NCI-H146 treated with DMSO at 0.1 percent for 48 hours (cell line): Measurements from ENCODE around the gene TCTA.
A peak's percentile ranks its signal among the peaks of the same experiment; 100 is the strongest.
"Not testable (repeated sequence)": the region's sequence is repeated elsewhere in the genome, so short reads cannot be mapped to it uniquely, and the experiment has no call there.

Experiments
- DNase-seq: peaks from one replicate; lab custom pipeline; 2025; ENCODE audit not compliant: unreplicated experiment; lab: John Stamatoyannopoulos, UW

The TCTA gene

GRCh38 chr3:49411968-49412631 is at the start of gene TCTA, which contains the start of gene RHOA:
TCTA (plus strand) TSS chr3:49412423; CDS start chr3:49412427, 4 bp downstream.
RHOA (minus strand) TSS chr3:49411976; CDS start chr3:49375589, 36,387 bp downstream.
- peak; percentile 96 for DNase-seq

- DNase-seq: no peak
Observed at GRCh38 chr3:49362561-49362960, 49.7 kb upstream of the TCTA start.

- DNase-seq: no peak
Observed at GRCh38 chr3:49370585-49371290, 41.5 kb upstream of the TCTA start.

GRCh38 chr3:49371946-49372345 is 40.3 kb upstream of the TCTA start:
- DNase-seq: no peak

DNA sequence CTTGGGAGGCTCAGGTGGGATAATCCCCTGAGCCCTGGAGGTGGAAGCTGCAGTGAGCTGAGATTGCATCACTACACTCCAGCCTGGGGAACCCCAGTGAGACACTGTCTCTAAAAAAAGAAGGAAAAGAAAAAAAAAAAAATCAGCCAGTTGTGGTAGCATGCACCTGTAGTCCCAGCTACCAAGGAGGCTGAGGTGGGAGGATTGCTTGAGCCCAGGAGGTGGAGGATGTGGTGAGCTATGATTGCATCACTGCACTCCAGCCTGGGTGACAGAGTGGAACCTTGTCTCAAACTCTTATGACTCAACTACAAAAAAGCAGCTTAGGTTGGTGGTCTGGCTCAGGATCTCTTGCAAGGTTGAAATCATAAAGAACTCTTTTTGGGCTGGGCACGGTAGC is 34.7 kb upstream of the TCTA start:
- DNase-seq: no peak

GRCh38 chr3:49378249-49378895 is 33.9 kb upstream of the TCTA start:
- DNase-seq: no peak

- DNase-seq: no peak
Observed at GRCh38 chr3:49383387-49383786, 28.8 kb upstream of the TCTA start.

DNA sequence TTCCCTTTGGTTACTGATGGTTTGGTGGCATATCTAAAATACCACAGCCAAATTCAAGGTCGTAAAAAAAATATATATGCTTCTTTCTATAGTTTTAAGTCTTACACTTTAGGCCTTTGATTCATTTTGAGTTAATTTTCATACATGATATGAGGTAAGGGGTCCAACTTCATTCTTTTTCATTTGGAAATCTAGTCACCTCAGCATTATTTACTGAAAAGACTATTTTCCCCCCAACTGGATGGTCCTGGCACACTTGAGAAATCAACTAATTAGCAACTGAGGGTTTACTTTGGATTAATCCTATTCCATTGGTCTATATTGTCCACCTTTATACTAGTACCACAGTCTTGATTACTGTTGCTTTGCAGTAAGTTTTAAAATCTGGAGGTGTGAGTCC is 26.6 kb upstream of the TCTA start:
- no peak for DNase-seq

GRCh38 chr3:49386056-49386756 is 26.0 kb upstream of the TCTA start:
- no peak for DNase-seq

DNA sequence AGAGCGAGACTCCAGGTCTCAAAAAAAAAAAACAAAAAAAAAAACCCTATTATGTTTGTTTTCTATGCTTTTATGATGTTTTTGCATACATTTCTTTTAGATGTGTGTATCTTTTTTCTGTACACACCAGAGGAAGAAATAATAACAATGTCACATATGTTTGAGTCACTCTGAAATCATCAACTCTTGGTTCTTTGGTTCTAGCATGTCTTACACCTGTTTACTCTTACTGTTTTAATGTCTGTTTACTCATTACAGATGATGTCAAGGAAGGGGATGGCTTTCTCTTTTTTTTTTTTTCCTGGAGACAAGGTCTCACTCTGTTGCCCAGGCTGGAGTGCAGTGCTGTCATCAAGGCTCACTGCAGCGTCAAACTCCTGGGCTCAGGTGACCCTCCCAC is 24.5 kb upstream of the TCTA start:
- DNase-seq: no peak

DNA sequence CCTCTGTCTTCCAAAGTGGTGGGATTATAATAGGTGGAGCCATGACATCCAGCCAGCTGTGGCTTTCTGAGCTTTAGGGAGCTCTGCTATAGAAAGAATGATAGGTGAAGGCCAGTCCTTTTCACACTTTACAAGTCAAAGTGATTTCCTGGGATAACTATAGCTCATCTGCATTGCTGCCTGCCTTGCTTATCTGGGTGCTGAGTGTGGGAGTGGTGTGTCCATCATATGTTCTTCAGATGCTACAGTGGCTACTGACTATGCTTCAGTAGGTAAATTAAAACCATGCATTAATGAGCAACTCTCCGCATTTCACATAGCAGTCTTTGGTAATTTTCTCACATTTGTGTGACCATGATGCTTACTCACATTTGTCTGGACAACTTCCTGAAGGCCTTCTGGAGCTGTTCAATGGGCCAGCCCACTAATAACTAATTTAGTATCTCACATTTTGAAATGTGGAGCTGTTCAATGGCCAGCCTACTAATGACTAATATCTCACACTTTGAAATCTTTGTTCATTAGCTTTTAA is 23.9 kb upstream of the TCTA start:
- DNase-seq: no peak

- DNase-seq: no peak
Observed at GRCh38 chr3:49389297-49389696, 22.9 kb upstream of the TCTA start.

GRCh38 chr3:49391310-49391709 is 20.9 kb upstream of the TCTA start:
- DNase-seq: not testable (repeated sequence)

DNA sequence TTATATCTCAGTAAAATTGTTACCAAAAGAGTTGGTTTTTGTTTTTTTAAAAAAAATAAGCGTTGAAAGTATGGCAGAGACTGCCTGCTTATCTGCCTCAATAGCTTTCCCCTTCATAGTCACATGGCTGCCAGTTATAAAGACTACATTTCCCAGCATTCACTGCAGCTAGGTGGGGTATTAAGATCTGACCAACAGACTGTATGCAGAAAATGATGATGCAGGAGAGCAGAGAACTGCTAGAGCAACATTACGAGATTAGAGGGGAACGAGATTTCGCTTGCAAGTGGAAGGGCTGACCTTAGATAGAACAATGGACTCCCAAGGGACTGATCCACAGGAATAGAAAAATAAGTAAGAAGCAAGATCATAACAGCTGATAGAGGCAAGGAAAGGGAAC is 14.8 kb upstream of the TCTA start:
- DNase-seq: no peak

- no peak for DNase-seq
Observed at GRCh38 chr3:49399461-49399860, 12.8 kb upstream of the TCTA start.

- no peak for DNase-seq
Observed at GRCh38 chr3:49401766-49402165, 10.5 kb upstream of the TCTA start.

DNA sequence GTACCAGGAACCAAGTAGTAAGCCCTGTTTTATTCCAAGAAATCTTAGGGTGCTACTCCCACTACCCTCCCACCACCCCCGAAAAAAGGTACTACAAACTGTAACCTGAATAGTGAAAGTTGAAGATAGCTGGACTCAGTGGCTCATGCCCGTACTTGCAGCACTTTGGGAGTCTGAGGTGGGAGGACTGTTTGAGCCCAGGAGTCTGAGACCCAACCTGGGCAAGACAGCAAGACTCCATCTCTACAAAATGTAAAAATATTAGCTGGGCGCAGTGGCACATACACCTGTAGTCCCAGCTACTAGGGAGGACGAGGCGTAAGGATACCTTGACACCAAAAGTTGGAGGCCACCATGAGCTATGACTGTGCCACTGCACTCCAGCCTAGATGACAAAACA is 8.3 kb upstream of the TCTA start:
- DNase-seq: no peak

DNA sequence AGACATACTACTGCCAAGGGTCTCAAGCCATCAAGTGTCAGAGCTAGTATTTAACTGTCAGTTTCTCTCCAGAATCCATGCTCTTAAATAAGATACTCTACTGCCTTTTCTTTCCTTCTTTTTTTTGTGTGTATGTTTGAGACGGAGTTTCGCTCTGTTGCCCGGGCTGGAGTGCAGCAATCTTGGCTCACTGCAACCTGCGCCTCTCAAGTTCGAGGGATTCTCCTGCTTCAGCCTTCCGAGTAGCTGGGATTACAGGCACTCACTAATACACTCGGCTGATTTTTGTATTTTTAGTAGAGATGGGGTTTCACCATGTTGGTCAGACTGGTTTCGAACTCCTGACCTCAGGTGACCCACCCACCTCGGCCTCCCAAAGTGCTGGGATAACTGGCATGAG is 6.7 kb upstream of the TCTA start:
- not testable (repeated sequence) for DNase-seq

- no peak for DNase-seq
Observed at GRCh38 chr3:49406571-49407565, 5.4 kb upstream of the TCTA start.
